22Rv1 (cell line): ENCODE results near the gene MRPL9.
"Not testable (repeated sequence)": the region's sequence is repeated elsewhere in the genome, so short reads cannot be mapped to it uniquely, and the experiment has no call there.

ENCODE experiments used
- ZFX ChIP-seq: fragments of 450-650 bp; IDR thresholded peaks from 2 replicates; pipeline ENCODE4 v1.6.1; 2017; ENCODE audit warnings: antibody characterized with exemption, borderline replicate concordance
- TF ChIP-seq, protein P1 (sequence below): fragments of 450-650 bp; IDR thresholded peaks from 2 replicates; pipeline ENCODE4 v1.5.1; 2017; ENCODE audit warnings: mild to moderate bottlenecking

- TF ChIP-seq, protein P1, sequence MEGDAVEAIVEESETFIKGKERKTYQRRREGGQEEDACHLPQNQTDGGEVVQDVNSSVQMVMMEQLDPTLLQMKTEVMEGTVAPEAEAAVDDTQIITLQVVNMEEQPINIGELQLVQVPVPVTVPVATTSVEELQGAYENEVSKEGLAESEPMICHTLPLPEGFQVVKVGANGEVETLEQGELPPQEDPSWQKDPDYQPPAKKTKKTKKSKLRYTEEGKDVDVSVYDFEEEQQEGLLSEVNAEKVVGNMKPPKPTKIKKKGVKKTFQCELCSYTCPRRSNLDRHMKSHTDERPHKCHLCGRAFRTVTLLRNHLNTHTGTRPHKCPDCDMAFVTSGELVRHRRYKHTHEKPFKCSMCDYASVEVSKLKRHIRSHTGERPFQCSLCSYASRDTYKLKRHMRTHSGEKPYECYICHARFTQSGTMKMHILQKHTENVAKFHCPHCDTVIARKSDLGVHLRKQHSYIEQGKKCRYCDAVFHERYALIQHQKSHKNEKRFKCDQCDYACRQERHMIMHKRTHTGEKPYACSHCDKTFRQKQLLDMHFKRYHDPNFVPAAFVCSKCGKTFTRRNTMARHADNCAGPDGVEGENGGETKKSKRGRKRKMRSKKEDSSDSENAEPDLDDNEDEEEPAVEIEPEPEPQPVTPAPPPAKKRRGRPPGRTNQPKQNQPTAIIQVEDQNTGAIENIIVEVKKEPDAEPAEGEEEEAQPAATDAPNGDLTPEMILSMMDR = not testable (repeated sequence)
- TF ChIP-seq ZFX = not testable (repeated sequence)
These were observed 6.0 kb upstream of the MRPL9 start for GRCh38 chr1:151769270-151769669.
